NT2/D1 (cell line): ENCODE measurements around the gene ITGA2B.
"Not testable (repeated sequence)": the region's sequence is repeated elsewhere in the genome, so short reads cannot be mapped to it uniquely, and the experiment has no call there.

Experiments
- SUZ12 ChIP-seq: IDR thresholded peaks from 2 replicates; pipeline ENCODE4 v1.6.1; 2011; ENCODE audit not compliant: insufficient read length, insufficient read depth; ENCODE audit errors: extremely low read depth
- YY1 ChIP-seq: IDR thresholded peaks from 2 replicates; pipeline ENCODE4 v1.6.1; 2011; ENCODE audit not compliant: insufficient read length, insufficient read depth
- ZNF274 ChIP-seq: IDR thresholded peaks from 2 replicates; pipeline ENCODE4 v1.6.1; 2011; ENCODE audit warnings: mild to moderate bottlenecking, low read depth, low read length

DNA sequence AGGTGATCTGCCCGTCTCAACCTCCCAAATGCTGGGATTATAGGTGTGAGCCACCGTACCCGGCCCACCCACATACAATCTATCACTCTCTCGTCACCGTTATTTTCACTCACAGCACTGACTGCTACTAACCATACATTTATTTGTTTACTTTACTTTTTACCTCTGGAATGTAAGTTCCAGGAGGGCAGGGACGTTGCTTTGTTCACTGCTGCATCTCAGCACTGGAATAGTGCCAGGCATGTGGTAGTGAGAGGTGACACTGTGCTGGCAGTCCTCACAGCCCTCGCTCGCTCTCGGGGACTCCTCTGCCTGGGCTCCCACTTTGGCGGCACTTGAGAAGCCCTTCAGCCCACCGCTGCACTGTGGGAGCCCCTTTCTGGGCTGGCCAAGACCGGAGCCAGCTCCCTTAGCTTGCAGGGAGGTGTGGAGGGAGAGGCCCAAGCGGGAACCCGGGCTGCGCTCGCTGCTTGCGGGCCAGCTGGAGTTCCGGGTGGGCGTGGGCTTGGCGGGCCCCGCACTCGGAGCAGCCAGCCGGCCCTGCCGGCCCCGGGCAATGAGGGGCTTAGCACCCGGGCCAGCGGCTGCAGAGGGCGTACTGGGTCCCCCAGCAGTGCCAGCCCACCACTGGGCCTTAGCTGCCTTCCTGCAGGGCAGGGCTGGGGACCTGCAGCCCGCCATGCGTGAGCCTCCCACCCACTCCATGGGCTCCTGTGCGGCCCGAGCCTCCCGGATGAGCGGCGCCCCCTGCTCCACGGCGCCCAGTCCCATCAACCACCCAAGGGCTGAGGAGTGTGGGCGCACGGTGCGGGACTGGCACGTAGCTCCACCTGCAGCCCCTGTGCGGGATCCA is 20.8 kb downstream of the ITGA2B start:
- not testable (repeated sequence) for TF ChIP-seq ZNF274, YY1, SUZ12
